Omental fat pad (tissue), 4 donors: Measurements from ENCODE around the gene SLC25A19. TPM values are rescaled to one million over a fixed set of nuclear protein-coding genes. Genes with fewer than 3 reads are reported as not detected.

Source experiments
- ATAC-seq: fragments of 150-250 bp; one replicate; pipeline ENCODE4 v1.9.1; 2016; ENCODE audit warnings: mild to moderate bottlenecking, moderate library complexity; ENCODE audit not compliant: low FRiP score
- DNase-seq: peaks from one replicate; pipeline ENCODE4 v3.0.0-alpha.2; 2019; ENCODE audit warnings: low spot score
- CTCF ChIP-seq, 3 donors: fragments of 450-650 bp; IDR thresholded peaks; one replicate each; pipeline ENCODE4 v1.5.1; 2016 to 2017; ENCODE audit warnings: antibody characterized with exemption in 3 of 3, mild to moderate bottlenecking in 3 of 3, moderate library complexity in 2 of 3
- total RNA-seq, 4 donors: library from RNA; depleted of rRNA; stranded (reverse); fragments of >200 nt; gene quantifications; one replicate each; pipeline ENCODE4 v1.1.0, GENCODE V29; 2016

The SLC25A19 gene
- total RNA-seq, 4 donors from 2014 or later: 14.2 to 30.4 (median 19.5) TPM

GRCh38 chr17:75239214-75239613 is 50.0 kb downstream of the SLC25A19 start:
- no peak for ATAC-seq
- no peak for TF ChIP-seq CTCF (IDR thresholded peaks at IDR 0.05)

GRCh38 chr17:75238684-75239191 is 50.5 kb downstream of the SLC25A19 start:
- no peak for ATAC-seq
- DNase-seq: no peak
- TF ChIP-seq CTCF (IDR thresholded peaks at IDR 0.05): no peak

More at GRCh38 chr17:75239214-75239613, 50.0 kb downstream of the SLC25A19 start:
- no peak for DNase-seq

GRCh38 chr17:75238020-75238580 is 51.1 kb downstream of the SLC25A19 start:
- DNase-seq (no peak), ATAC-seq (no peak)
- TF ChIP-seq CTCF (IDR thresholded peaks at IDR 0.05): no peak

GRCh38 chr17:75237100-75238014 is 51.9 kb downstream of the SLC25A19 start:
- TF ChIP-seq CTCF (IDR thresholded peaks at IDR 0.05): no peak
- DNase-seq (no peak), ATAC-seq (no peak)

GRCh38 chr17:75232786-75233185 is 56.4 kb downstream of the SLC25A19 start:
- no peak for DNase-seq
- ATAC-seq: no peak
- no peak for TF ChIP-seq CTCF (IDR thresholded peaks at IDR 0.05)

- ATAC-seq (no peak), DNase-seq (no peak)
- TF ChIP-seq CTCF (IDR thresholded peaks at IDR 0.05): no peak
Observed at GRCh38 chr17:75231741-75232464, 57.3 kb downstream of the SLC25A19 start.
